H1 (cell line): ENCODE data around the gene GCGR. TPM values are rescaled to one million over a fixed set of nuclear protein-coding genes. Genes with fewer than 3 reads are reported as not detected.

Source experiments
- CTCF ChIA-PET: fragments of 300-600 bp; sonication (Branson Sonifier 250); formaldehyde crosslinking; loops from one replicate; lab custom pipeline; 2021; ENCODE audit not compliant: partially characterized antibody; lab: Charles Lee
- POLR2A ChIA-PET: fragments of 300-600 bp; sonication (Branson Sonifier 250); formaldehyde crosslinking; loops from one replicate; lab custom pipeline; 2021; ENCODE audit warnings: inconsistent platforms; ENCODE audit not compliant: partially characterized antibody; lab: Charles Lee
- DNase-seq, 2 experiments: peaks; one replicate each; pipeline versions ENCODE4 v3.0.0 to v3.0.0-alpha.2; 2010 to 2022; ENCODE audit warnings: low spot score in 2 of 2, low read depth in 1 of 2, mixed read lengths in 1 of 2
- FAIRE-seq: peaks from 2 replicates; lab custom pipeline; 2011; peaks lifted over from hg19 to GRCh38; lab: Jason Lieb, UNC
- H2AFZ ChIP-seq: 2 replicates; pipeline ENCODE4 v1.8.1; 2012; ENCODE audit warnings: low read length, inconsistent platforms
- H2AK5ac ChIP-seq: 2 replicates; pipeline ENCODE4 v1.6.1; 2013; ENCODE audit warnings: low read depth, low read length
- H2BK120ac ChIP-seq: replicated peaks from 2 replicates; pipeline ENCODE3; 2013; ENCODE audit warnings: low read depth, low read length, inconsistent platforms
- H2BK12ac ChIP-seq: 2 replicates; pipeline ENCODE4 v1.6.1; 2013; ENCODE audit warnings: low read depth, low read length
- H2BK15ac ChIP-seq: 2 replicates; pipeline ENCODE4 v1.6.1; 2013; ENCODE audit warnings: low read length
- H2BK20ac ChIP-seq: 2 replicates; pipeline ENCODE4 v1.6.1; 2013; ENCODE audit warnings: low read length
- H2BK5ac ChIP-seq: 2 replicates; pipeline ENCODE4 v1.6.1; 2013; ENCODE audit warnings: low read depth, low read length
- H3K14ac ChIP-seq: 2 replicates; pipeline ENCODE4 v1.6.1; 2013; ENCODE audit warnings: inconsistent platforms; ENCODE audit not compliant: insufficient read length
- H3K18ac ChIP-seq: 2 replicates; pipeline ENCODE4 v1.6.1; 2013; ENCODE audit warnings: low read length; ENCODE audit errors: extremely low read depth
- H3K23ac ChIP-seq: 2 replicates; pipeline ENCODE4 v1.6.1; 2013; ENCODE audit warnings: inconsistent platforms; ENCODE audit not compliant: insufficient read length
- H3K23me2 ChIP-seq: 2 replicates; pipeline ENCODE4 v1.6.1; 2013; ENCODE audit warnings: low read depth, low read length
- H3K27ac ChIP-seq: 2 replicates; pipeline ENCODE4 v1.6.1; 2011; ENCODE audit warnings: low read depth, low read length, inconsistent platforms
- H3K27me3 ChIP-seq, 4 experiments: replicated peaks in 1 of 4; 1 replicate in 1 of 4; 2 replicates in 3 of 4; pipeline versions ENCODE4 v1.6.1 to v1.8.1; 2011 to 2013; ENCODE audit warnings: low read length in 3 of 4, mild to moderate bottlenecking in 3 of 4, inconsistent platforms in 2 of 4, mixed read lengths in 2 of 4, moderate library complexity in 1 of 4; ENCODE audit not compliant: control insufficient read depth in 3 of 4, insufficient read depth in 3 of 4; ENCODE audit errors: extremely low read depth in 1 of 4
- H3K36me3 ChIP-seq, 4 experiments: 2 replicates each; pipeline versions ENCODE4 v1.6.1 to v1.8.1; 2011 to 2013; ENCODE audit warnings: mild to moderate bottlenecking in 4 of 4, low read length in 3 of 4, moderate library complexity in 2 of 4, control low read depth in 1 of 4, inconsistent platforms in 1 of 4; ENCODE audit not compliant: insufficient read depth in 4 of 4, control insufficient read depth in 2 of 4
- H3K4ac ChIP-seq: replicated peaks from 2 replicates; pipeline ENCODE3; 2013; ENCODE audit warnings: low read length, low read depth, mixed read lengths, inconsistent platforms; ENCODE audit not compliant: insufficient read length
- H3K4me1 ChIP-seq, 4 experiments: replicated peaks in 1 of 4; 1 replicate in 1 of 4; 2 replicates in 3 of 4; pipeline versions ENCODE4 v1.6.1 to v1.8.1; 2011 to 2013; ENCODE audit warnings: low read length in 3 of 4, inconsistent platforms in 2 of 4, mixed read lengths in 1 of 4; ENCODE audit not compliant: insufficient read depth in 4 of 4, control insufficient read depth in 3 of 4
- H3K4me2 ChIP-seq, 2 experiments: 2 replicates each; pipeline versions ENCODE4 v1.6.1 to v1.8.1; 2011 to 2013; ENCODE audit warnings: low read depth in 2 of 2, low read length in 2 of 2, control low read depth in 1 of 2, inconsistent platforms in 1 of 2, mild to moderate bottlenecking in 1 of 2; ENCODE audit not compliant: insufficient read depth in 1 of 2
- H3K4me3 ChIP-seq, 4 experiments: fragments of 200-600, 300-600 bp in 1 of 4; sonication (generic), shearing (Covaris generic), sonication (Bioruptor Twin) in 1 of 4; 2 replicates each; pipeline versions ENCODE4 v1.5.1 to v1.8.1; 2011 to 2016; ENCODE audit warnings: low read length in 4 of 4, low read depth in 3 of 4, control low read depth in 2 of 4, inconsistent platforms in 2 of 4, mild to moderate bottlenecking in 2 of 4, mixed read lengths in 1 of 4, moderate library complexity in 1 of 4; ENCODE audit not compliant: insufficient read depth in 2 of 4; ENCODE audit errors: extremely low read depth in 1 of 4
- H3K56ac ChIP-seq: replicated peaks from 2 replicates; pipeline ENCODE3; 2013; ENCODE audit warnings: low read depth, mild to moderate bottlenecking, mixed read lengths, low read length, inconsistent platforms; ENCODE audit not compliant: insufficient read length
- H3K79me1 ChIP-seq: 2 replicates; pipeline ENCODE4 v1.6.1; 2013; ENCODE audit warnings: low read depth, low read length, control low read depth
- H3K79me2 ChIP-seq, 2 experiments: 2 replicates each; pipeline versions ENCODE4 v1.6.1 to v1.8.1; 2012 to 2013; ENCODE audit warnings: low read length in 2 of 2, mild to moderate bottlenecking in 2 of 2, inconsistent platforms in 1 of 2; ENCODE audit not compliant: insufficient read depth in 2 of 2, control insufficient read depth in 1 of 2
- H3K9ac ChIP-seq, 4 experiments: replicated peaks in 1 of 4; 1 replicate in 1 of 4; 2 replicates in 3 of 4; pipeline versions ENCODE4 v1.6.1 to v1.8.1; 2011 to 2013; ENCODE audit warnings: low read depth in 3 of 4, low read length in 3 of 4, control low read depth in 2 of 4, mild to moderate bottlenecking in 2 of 4, moderate library complexity in 2 of 4, inconsistent platforms in 1 of 4; ENCODE audit errors: extremely low read depth in 1 of 4
- H3K9me3 ChIP-seq, 2 experiments: 2 replicates each; pipeline versions ENCODE4 v1.6.1 to v1.8.1; 2012 to 2013; ENCODE audit warnings: mild to moderate bottlenecking in 2 of 2, moderate library complexity in 2 of 2, control low read depth in 1 of 2, inconsistent platforms in 1 of 2, low read depth in 1 of 2, low read length in 1 of 2, mixed read lengths in 1 of 2; ENCODE audit not compliant: insufficient read depth in 2 of 2
- H4K20me1 ChIP-seq, 2 experiments: replicated peaks in 1 of 2; 2 replicates each; pipeline versions ENCODE3 to v1.8.1; 2011 to 2013; ENCODE audit warnings: inconsistent platforms in 2 of 2, low read length in 2 of 2, mild to moderate bottlenecking in 1 of 2; ENCODE audit not compliant: insufficient read depth in 2 of 2, control insufficient read depth in 1 of 2
- H4K5ac ChIP-seq: 2 replicates; pipeline ENCODE4 v1.6.1; 2013; ENCODE audit warnings: low read length, low read depth, mixed read lengths, inconsistent platforms; ENCODE audit not compliant: insufficient read length
- H4K8ac ChIP-seq: 2 replicates; pipeline ENCODE4 v1.8.0; 2013; ENCODE audit warnings: mild to moderate bottlenecking, moderate library complexity, low read length, inconsistent platforms; ENCODE audit not compliant: insufficient read depth; ENCODE audit errors: extremely low read depth
- H4K91ac ChIP-seq: replicated peaks from 2 replicates; pipeline ENCODE3; 2013; ENCODE audit warnings: low read length, mixed read lengths, inconsistent platforms; ENCODE audit not compliant: insufficient read length
- BRCA1 ChIP-seq: IDR thresholded peaks from 2 replicates; pipeline ENCODE4 v1.6.1; 2012; ENCODE audit warnings: low read depth, low read length, improper control_type of control experiment
- CBX5 ChIP-seq: fragments of 300-800, 300-1000 bp; sonication (generic); IDR thresholded peaks from 2 replicates; pipeline ENCODE4 v1.7.1; 2016; ENCODE audit warnings: antibody characterized with exemption, low read length, low read depth
- CREB1 ChIP-seq: IDR thresholded peaks from 2 replicates; pipeline ENCODE4 v1.6.1; 2012; ENCODE audit warnings: inconsistent platforms
- FOSL1 ChIP-seq: IDR thresholded peaks from 2 replicates; pipeline ENCODE4 v1.6.1; 2011; ENCODE audit warnings: mild to moderate bottlenecking, low read depth, low read length, moderate library complexity; ENCODE audit not compliant: insufficient read depth
- GABPA ChIP-seq: IDR thresholded peaks from 2 replicates; pipeline ENCODE4 v1.6.1; 2011; ENCODE audit warnings: mild to moderate bottlenecking, low read length, moderate library complexity, borderline replicate concordance; ENCODE audit not compliant: insufficient read depth
- GTF2F1 ChIP-seq: IDR thresholded peaks from 2 replicates; pipeline ENCODE4 v1.6.1; 2012; ENCODE audit warnings: low read depth, low read length, improper control_type of control experiment, borderline replicate concordance
- HDAC2 ChIP-seq, 2 experiments: fragments of 300-600 bp in 1 of 2; sonication (generic) in 1 of 2; IDR thresholded peaks; 2 replicates each; pipeline ENCODE4 v1.6.1; 2011 to 2012; ENCODE audit warnings: low read depth in 2 of 2, low read length in 2 of 2, mild to moderate bottlenecking in 2 of 2, moderate library complexity in 2 of 2, borderline replicate concordance in 1 of 2, inconsistent platforms in 1 of 2
- HDAC6 ChIP-seq: IDR thresholded peaks from one replicate; pipeline ENCODE4 v1.7.1; 2012; ENCODE audit warnings: low read depth, mild to moderate bottlenecking, inconsistent platforms, low read length, moderate library complexity
- KDM1A ChIP-seq: fragments of 200-600, 300-600 bp; sonication (generic); IDR thresholded peaks from 2 replicates; pipeline ENCODE4 v1.7.1; 2016; ENCODE audit warnings: mild to moderate bottlenecking, low read length, borderline replicate concordance
- POLR2A ChIP-seq, 2 experiments: IDR thresholded peaks; 1 replicate in 1 of 2; 2 replicates in 1 of 2; pipeline ENCODE4 v1.6.1; 2011; ENCODE audit warnings: low read depth in 2 of 2, low read length in 2 of 2, mild to moderate bottlenecking in 2 of 2; ENCODE audit errors: control extremely low read depth in 1 of 2
- RXRA ChIP-seq: IDR thresholded peaks from 2 replicates; pipeline ENCODE4 v1.6.1; 2011; ENCODE audit warnings: low read depth, mild to moderate bottlenecking, low read length, moderate library complexity; ENCODE audit not compliant: insufficient read depth
- SP1 ChIP-seq: IDR thresholded peaks from 2 replicates; pipeline ENCODE4 v1.6.1; 2011; ENCODE audit warnings: low read depth, low read length
- SP4 ChIP-seq: IDR thresholded peaks from 2 replicates; pipeline ENCODE4 v1.6.1; 2012; ENCODE audit warnings: low read length, inconsistent platforms
- TBP ChIP-seq: IDR thresholded peaks from 2 replicates; pipeline ENCODE4 v1.6.1; 2011; ENCODE audit warnings: low read depth, low read length, improper control_type of control experiment
- ZNF274 ChIP-seq: IDR thresholded peaks from 2 replicates; pipeline ENCODE4 v1.7.0; 2012; ENCODE audit warnings: low read length, borderline replicate concordance; ENCODE audit errors: extremely low read depth
- WGBS, 2 experiments: shearing (Covaris generic) in 1 of 2; methylation state at CpG; one replicate each; pipeline versions ENCODE4 v1.1.6 to v1.1.7; 2013 to 2015; ENCODE audit warnings: low lambda C conversion rate in 2 of 2, mixed read lengths in 2 of 2, inconsistent platforms in 1 of 2, low coverage in 1 of 2, missing lambda C conversion rate in 1 of 2; ENCODE audit not compliant: insufficient replicate concordance in 2 of 2, insufficient coverage in 1 of 2, insufficient read length in 1 of 2; ENCODE audit errors: extremely low coverage in 1 of 2, missing lambda C conversion rate in 1 of 2; 5-methylcytosine and 5-hydroxymethylcytosine counted together
- polyA plus RNA-seq, 7 experiments: library from polyadenylated mRNA; depleted of rRNA in 3 of 7; stranded (reverse) in 5 of 7; unstranded in 2 of 7; fragments of >200 nt in 5 of 7; fragments of 200-250 nt in 2 of 7; gene quantifications; 1 replicate in 5 of 7; 2 replicates in 1 of 7; 4 replicates in 1 of 7; pipeline versions ENCODE4 v1.2.1 to v1.2.3, GENCODE V29; 2011 to 2013; ENCODE audit warnings: missing spikeins in 2 of 7, mixed read lengths in 2 of 7
- total RNA-seq: library from RNA; stranded (reverse); fragmentation: NEBNext Ultra II Directional; extraction: Animal tissue kit (Norgen Biotek cat#: 25700); gene quantifications from 2 replicates; pipeline ENCODE4 v1.2.1, GENCODE V29; 2021

The GCGR gene
- total and polyA plus RNA-seq, 2 of the 8 experiments (the other 6 are each of a cell fraction or from before 2014, with no cell fraction given): 0.44 to 0.56 TPM

GRCh38 chr17:81837641-81838040 is 33.7 kb downstream of the GCGR start:
- Histone ChIP-seq H3K18ac (no peak overlapping the region), H2BK20ac (no peak overlapping the region), H4K91ac (no peak overlapping the region), H2AK5ac (no peak overlapping the region), H3K4me2 (no peak overlapping the region), H2BK12ac (peak overlapping the region; percentile 75; the same call in 1 of the 2 replicates), H3K36me3 (no peaks in the 10 kb centered on the region; a peak in 1 of 8 replicates), H2AFZ (no peak overlapping the region), H3K4ac (no peak overlapping the region), H3K14ac (no peak overlapping the region), H3K9ac (no peak overlapping the region), H2BK15ac (no peak overlapping the region), H2BK120ac (no peak overlapping the region), H4K5ac (no peak overlapping the region), H3K23ac (no peak overlapping the region), H3K4me1 (peaks cover 0 to 8% (median 4%) of the 10 kb centered on the region in 4 experiments; a peak in 5 of 7 replicates), H3K56ac (no peak overlapping the region), H3K27ac (no peak overlapping the region), H2BK5ac (no peak overlapping the region), H3K27me3 (no peaks in the 10 kb centered on the region), H4K20me1 (no peaks in the 10 kb centered on the region), H3K79me2 (peaks cover 0 to 7% of the 10 kb centered on the region in 2 experiments; a peak in 1 of 4 replicates), H3K23me2 (peaks cover 3% of the 10 kb centered on the region; the same call in 1 of the 2 replicates), H3K4me3 (no peak overlapping the region), H3K79me1 (peaks cover 3% of the 10 kb centered on the region; the same call in 1 of the 2 replicates), H3K9me3 (no peaks in the 10 kb centered on the region), H4K8ac (peak overlapping the region; percentile 19; the same call in 1 of the 2 replicates)
- 76% methylated on average over 8 of the region's 9 CpGs; no CpG with 5 or more reads in 1 of the 2 experiments for WGBS, 2 experiments
- ChIA-PET CTCF (interaction anchor here (0.6 to 1.6 kb wide), 7 partner anchors 10 to 113 kb away, joined by 3 to 5 read pairs (median 3); no protein-coding TSS in a partner anchor), POLR2A (interaction anchor here (0.7 to 1.6 kb wide), 4 partner anchors 12 to 162 kb away, joined by 3 read pairs; no protein-coding TSS in a partner anchor)
- DNase-seq (no peak), FAIRE-seq (no peak)
- TF ChIP-seq SP1 (no peak), ZNF274 (no peak), POLR2A (IDR thresholded peaks at IDR 0.05; ENCODE audit: control extremely low read depth in 1 of 2, low read depth in 2 of 2, low read length in 2 of 2) (no peak), SP4 (no peak), KDM1A (no peak), TBP (no peak), CBX5 (no peak), CREB1 (no peak), GABPA (no peak), RXRA (no peak), BRCA1 (no peak), HDAC6 (no peak), FOSL1 (no peak), HDAC2 (IDR thresholded peaks at IDR 0.05; ENCODE audit: borderline replicate concordance in 1 of 2, low read depth in 2 of 2, low read length in 2 of 2) (no peak), GTF2F1 (no peak)
